HepG2 (cell line): ENCODE data around the gene MYL6. TPM values are rescaled to one million over a fixed set of nuclear protein-coding genes. Genes with fewer than 3 reads are reported as not detected.

Experiments used
- ARNT ChIP-seq: fragments of 450-650 bp; IDR thresholded peaks from 2 replicates; pipeline ENCODE4 v1.6.1; 2017
- BCL6 ChIP-seq: IDR thresholded peaks from 2 replicates; pipeline ENCODE4 v1.6.1; 2016; ENCODE audit warnings: missing genetic modification reagents, missing compliant biosample characterization
- MIER3 ChIP-seq: IDR thresholded peaks from 2 replicates; pipeline ENCODE4 v1.6.1; 2016; ENCODE audit warnings: missing compliant biosample characterization, borderline replicate concordance
- NFKB2 ChIP-seq: sonication (generic); formaldehyde crosslinking; IDR thresholded peaks from 2 replicates; pipeline ENCODE4 v1.4.0; 2020; ENCODE audit warnings: missing genetic modification reagents, borderline replicate concordance
- TEAD3 ChIP-seq: optimal IDR thresholded peaks from 2 replicates; pipeline ENCODE3; 2016; ENCODE audit warnings: borderline replicate concordance
- XBP1 ChIP-seq: sonication (generic); formaldehyde crosslinking; IDR thresholded peaks from 2 replicates; pipeline ENCODE4 v1.5.0; 2020; ENCODE audit warnings: missing genetic modification reagents
- ZBTB38 ChIP-seq: sonication (generic); formaldehyde crosslinking; IDR thresholded peaks from 2 replicates; pipeline ENCODE4 v1.5.1; 2020; ENCODE audit warnings: mild to moderate bottlenecking, missing genetic modification reagents
- ZBTB7A ChIP-seq: sonication (generic); formaldehyde crosslinking; IDR thresholded peaks from 2 replicates; pipeline ENCODE4 v1.8.0; 2022; ENCODE audit warnings: mild to moderate bottlenecking, missing genetic modification reagents
- ZIK1 ChIP-seq: sonication (generic); formaldehyde crosslinking; IDR thresholded peaks from 2 replicates; pipeline ENCODE4 v1.5.0; 2020; ENCODE audit warnings: mild to moderate bottlenecking, low read depth, missing genetic modification reagents, borderline replicate concordance
- ZNF136 ChIP-seq: sonication (generic); formaldehyde crosslinking; IDR thresholded peaks from 2 replicates; pipeline ENCODE4 v1.8.1; 2022; ENCODE audit warnings: low read depth, mild to moderate bottlenecking, moderate library complexity, missing genetic modification reagents
- ZNF138 ChIP-seq: sonication (generic); formaldehyde crosslinking; IDR thresholded peaks from 2 replicates; pipeline ENCODE4 v1.5.0; 2020; ENCODE audit warnings: mild to moderate bottlenecking, low read depth, missing genetic modification reagents
- ZNF530 ChIP-seq: sonication (generic); formaldehyde crosslinking; IDR thresholded peaks from 2 replicates; pipeline ENCODE4 v1.5.0; 2020; ENCODE audit warnings: low read depth, mild to moderate bottlenecking, missing genetic modification reagents
- ZNF570 ChIP-seq: sonication (generic); formaldehyde crosslinking; IDR thresholded peaks from 2 replicates; pipeline ENCODE4 v1.4.0; 2020; ENCODE audit warnings: mild to moderate bottlenecking, missing genetic modification reagents, borderline replicate concordance
- ZNF629 ChIP-seq: sonication (generic); formaldehyde crosslinking; conservative IDR thresholded peaks from 2 replicates; pipeline ENCODE4 v1.5.0; 2020; ENCODE audit warnings: missing genetic modification reagents
- ZNF644 ChIP-seq: IDR thresholded peaks from 2 replicates; pipeline ENCODE4 v1.6.1; 2016; ENCODE audit warnings: low read depth
- ZNF713 ChIP-seq: sonication (generic); formaldehyde crosslinking; IDR thresholded peaks from 2 replicates; pipeline ENCODE4 v1.4.0; 2020; ENCODE audit warnings: mild to moderate bottlenecking, missing genetic modification reagents
- ZNF782 ChIP-seq: sonication (generic); formaldehyde crosslinking; IDR thresholded peaks from 2 replicates; pipeline ENCODE4 v1.4.0; 2020; ENCODE audit warnings: missing genetic modification reagents, mild to moderate bottlenecking, borderline replicate concordance
- ZSCAN9 ChIP-seq: IDR thresholded peaks from 2 replicates; pipeline ENCODE4 v1.6.1; 2016; ENCODE audit warnings: borderline replicate concordance
- polyA plus RNA-seq, 8 experiments: library from polyadenylated mRNA; depleted of rRNA in 3 of 8; stranded (reverse) in 7 of 8; unstranded in 1 of 8; fragments of >200 nt; fragmentation: Illumina TruSeq in 4 of 8; extraction: Trizol in 4 of 8; gene quantifications; 2 replicates each; pipeline versions ENCODE4 v1.2.1 to v1.2.3, GENCODE V29; 2011 to 2016; ENCODE audit warnings: low read depth in 4 of 8, missing spikeins in 1 of 8, mixed read lengths in 1 of 8; ENCODE audit not compliant: insufficient read depth in 1 of 8
- total RNA-seq, 5 experiments: library from RNA; depleted of rRNA; stranded (reverse); fragments of >200 nt; fragmentation: Illumina TruSeq; extraction: Trizol; gene quantifications; 2 replicates each; pipeline ENCODE4 v1.2.3, GENCODE V29; 2016; ENCODE audit warnings: low read depth in 1 of 5
- TF ChIP-seq, protein P1 (sequence below): sonication (generic); formaldehyde crosslinking; IDR thresholded peaks from 2 replicates; pipeline ENCODE4 v1.9.0; 2021; ENCODE audit warnings: mild to moderate bottlenecking, missing genetic modification reagents
- TF ChIP-seq, protein P2 (sequence below): sonication (generic); formaldehyde crosslinking; IDR thresholded peaks from 2 replicates; pipeline ENCODE4 v1.5.0; 2020; ENCODE audit warnings: missing genetic modification reagents
- TF ChIP-seq, protein P3 (sequence below): sonication (generic); formaldehyde crosslinking; IDR thresholded peaks from 2 replicates; pipeline ENCODE4 v1.9.0; 2022; ENCODE audit warnings: missing genetic modification reagents, mild to moderate bottlenecking, borderline replicate concordance
- TF ChIP-seq, protein P4 (sequence below): sonication (generic); formaldehyde crosslinking; IDR thresholded peaks from 2 replicates; pipeline ENCODE4 v1.5.0; 2020; ENCODE audit warnings: mild to moderate bottlenecking, low read depth, missing genetic modification reagents, borderline replicate concordance

Gene MYL6
- total and polyA plus RNA-seq, 2 of the 13 experiments (the other 11 are each of a cell fraction or from before 2014, with no cell fraction given): 1,127 to 1,192 TPM

DNA sequence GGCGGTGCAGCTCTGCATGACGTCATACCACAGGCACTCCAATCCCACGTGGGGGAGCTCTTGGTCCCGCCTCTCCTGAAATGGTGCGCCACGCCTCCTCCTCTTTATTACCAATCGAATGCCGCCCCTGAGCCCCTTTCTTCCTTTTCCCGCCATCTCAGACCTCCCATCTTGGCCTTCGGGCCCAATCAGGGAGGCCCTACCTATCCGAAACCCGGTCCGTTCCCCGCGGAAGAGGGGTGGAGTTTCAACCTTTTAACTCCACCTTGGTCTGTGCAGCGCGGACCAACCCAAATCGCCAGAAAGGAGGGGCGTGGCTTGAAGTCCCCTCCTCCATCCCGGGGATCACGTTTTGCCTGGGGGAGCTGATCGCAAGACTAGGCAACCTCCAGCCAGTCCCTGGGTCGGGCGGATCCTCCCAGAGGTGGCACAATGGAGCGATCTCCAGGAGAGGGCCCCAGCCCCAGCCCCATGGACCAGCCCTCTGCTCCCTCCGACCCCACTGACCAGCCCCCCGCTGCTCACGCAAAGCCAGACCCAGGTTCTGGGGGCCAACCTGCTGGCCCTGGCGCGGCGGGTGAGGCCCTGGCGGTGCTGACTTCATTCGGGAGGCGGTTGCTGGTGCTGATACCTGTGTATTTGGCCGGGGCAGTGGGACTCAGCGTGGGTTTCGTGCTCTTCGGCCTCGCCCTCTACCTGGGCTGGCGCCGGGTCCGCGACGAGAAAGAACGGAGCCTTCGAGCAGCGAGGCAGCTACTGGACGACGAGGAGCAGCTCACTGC lies 30.1 kb upstream of the MYL6 start, which contains the start of gene ESYT1 (continued):
- TF ChIP-seq, protein P1, sequence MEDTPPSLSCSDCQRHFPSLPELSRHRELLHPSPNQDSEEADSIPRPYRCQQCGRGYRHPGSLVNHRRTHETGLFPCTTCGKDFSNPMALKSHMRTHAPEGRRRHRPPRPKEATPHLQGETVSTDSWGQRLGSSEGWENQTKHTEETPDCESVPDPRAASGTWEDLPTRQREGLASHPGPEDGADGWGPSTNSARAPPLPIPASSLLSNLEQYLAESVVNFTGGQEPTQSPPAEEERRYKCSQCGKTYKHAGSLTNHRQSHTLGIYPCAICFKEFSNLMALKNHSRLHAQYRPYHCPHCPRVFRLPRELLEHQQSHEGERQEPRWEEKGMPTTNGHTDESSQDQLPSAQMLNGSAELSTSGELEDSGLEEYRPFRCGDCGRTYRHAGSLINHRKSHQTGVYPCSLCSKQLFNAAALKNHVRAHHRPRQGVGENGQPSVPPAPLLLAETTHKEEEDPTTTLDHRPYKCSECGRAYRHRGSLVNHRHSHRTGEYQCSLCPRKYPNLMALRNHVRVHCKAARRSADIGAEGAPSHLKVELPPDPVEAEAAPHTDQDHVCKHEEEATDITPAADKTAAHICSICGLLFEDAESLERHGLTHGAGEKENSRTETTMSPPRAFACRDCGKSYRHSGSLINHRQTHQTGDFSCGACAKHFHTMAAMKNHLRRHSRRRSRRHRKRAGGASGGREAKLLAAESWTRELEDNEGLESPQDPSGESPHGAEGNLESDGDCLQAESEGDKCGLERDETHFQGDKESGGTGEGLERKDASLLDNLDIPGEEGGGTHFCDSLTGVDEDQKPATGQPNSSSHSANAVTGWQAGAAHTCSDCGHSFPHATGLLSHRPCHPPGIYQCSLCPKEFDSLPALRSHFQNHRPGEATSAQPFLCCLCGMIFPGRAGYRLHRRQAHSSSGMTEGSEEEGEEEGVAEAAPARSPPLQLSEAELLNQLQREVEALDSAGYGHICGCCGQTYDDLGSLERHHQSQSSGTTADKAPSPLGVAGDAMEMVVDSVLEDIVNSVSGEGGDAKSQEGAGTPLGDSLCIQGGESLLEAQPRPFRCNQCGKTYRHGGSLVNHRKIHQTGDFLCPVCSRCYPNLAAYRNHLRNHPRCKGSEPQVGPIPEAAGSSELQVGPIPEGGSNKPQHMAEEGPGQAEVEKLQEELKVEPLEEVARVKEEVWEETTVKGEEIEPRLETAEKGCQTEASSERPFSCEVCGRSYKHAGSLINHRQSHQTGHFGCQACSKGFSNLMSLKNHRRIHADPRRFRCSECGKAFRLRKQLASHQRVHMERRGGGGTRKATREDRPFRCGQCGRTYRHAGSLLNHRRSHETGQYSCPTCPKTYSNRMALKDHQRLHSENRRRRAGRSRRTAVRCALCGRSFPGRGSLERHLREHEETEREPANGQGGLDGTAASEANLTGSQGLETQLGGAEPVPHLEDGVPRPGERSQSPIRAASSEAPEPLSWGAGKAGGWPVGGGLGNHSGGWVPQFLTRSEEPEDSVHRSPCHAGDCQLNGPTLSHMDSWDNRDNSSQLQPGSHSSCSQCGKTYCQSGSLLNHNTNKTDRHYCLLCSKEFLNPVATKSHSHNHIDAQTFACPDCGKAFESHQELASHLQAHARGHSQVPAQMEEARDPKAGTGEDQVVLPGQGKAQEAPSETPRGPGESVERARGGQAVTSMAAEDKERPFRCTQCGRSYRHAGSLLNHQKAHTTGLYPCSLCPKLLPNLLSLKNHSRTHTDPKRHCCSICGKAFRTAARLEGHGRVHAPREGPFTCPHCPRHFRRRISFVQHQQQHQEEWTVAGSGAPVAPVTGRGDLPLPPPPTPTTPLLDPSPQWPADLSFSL: no peak
- TF ChIP-seq, protein P2, sequence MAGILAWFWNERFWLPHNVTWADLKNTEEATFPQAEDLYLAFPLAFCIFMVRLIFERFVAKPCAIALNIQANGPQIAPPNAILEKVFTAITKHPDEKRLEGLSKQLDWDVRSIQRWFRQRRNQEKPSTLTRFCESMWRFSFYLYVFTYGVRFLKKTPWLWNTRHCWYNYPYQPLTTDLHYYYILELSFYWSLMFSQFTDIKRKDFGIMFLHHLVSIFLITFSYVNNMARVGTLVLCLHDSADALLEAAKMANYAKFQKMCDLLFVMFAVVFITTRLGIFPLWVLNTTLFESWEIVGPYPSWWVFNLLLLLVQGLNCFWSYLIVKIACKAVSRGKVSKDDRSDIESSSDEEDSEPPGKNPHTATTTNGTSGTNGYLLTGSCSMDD: no peak
- TF ChIP-seq MIER3 (CRISPR knock-in tag): no peak
- peak; percentile 21; the same call in 1 of the 2 replicates for TF ChIP-seq BCL6
- TF ChIP-seq TEAD3 (CRISPR knock-in tag): peak; percentile 7
- no peak for TF ChIP-seq ZBTB7A (CRISPR knock-in tag)
- no peak for TF ChIP-seq ZNF644 (CRISPR knock-in tag)
- TF ChIP-seq ZNF782 (CRISPR knock-in tag): no peak
- TF ChIP-seq ZNF530 (CRISPR knock-in tag): no peak
- no peak for TF ChIP-seq ZNF629 (CRISPR knock-in tag)
- TF ChIP-seq ZBTB38: no peak
- TF ChIP-seq, protein P3, sequence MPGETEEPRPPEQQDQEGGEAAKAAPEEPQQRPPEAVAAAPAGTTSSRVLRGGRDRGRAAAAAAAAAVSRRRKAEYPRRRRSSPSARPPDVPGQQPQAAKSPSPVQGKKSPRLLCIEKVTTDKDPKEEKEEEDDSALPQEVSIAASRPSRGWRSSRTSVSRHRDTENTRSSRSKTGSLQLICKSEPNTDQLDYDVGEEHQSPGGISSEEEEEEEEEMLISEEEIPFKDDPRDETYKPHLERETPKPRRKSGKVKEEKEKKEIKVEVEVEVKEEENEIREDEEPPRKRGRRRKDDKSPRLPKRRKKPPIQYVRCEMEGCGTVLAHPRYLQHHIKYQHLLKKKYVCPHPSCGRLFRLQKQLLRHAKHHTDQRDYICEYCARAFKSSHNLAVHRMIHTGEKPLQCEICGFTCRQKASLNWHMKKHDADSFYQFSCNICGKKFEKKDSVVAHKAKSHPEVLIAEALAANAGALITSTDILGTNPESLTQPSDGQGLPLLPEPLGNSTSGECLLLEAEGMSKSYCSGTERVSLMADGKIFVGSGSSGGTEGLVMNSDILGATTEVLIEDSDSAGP (CRISPR knock-in tag): peak; percentile 53; the same call in 1 of the 2 replicates
- no peak for TF ChIP-seq ZIK1
- no peak for TF ChIP-seq XBP1 (CRISPR knock-in tag)
- TF ChIP-seq ZNF138: no peak
- no peak for TF ChIP-seq ZNF713 (CRISPR knock-in tag)
- TF ChIP-seq NFKB2: peak; percentile 46; the same call in 1 of the 2 replicates
- TF ChIP-seq ZSCAN9 (CRISPR knock-in tag): no peak; the same call in 1 of the 2 replicates
- no peak for TF ChIP-seq ZNF136
- TF ChIP-seq, protein P4, sequence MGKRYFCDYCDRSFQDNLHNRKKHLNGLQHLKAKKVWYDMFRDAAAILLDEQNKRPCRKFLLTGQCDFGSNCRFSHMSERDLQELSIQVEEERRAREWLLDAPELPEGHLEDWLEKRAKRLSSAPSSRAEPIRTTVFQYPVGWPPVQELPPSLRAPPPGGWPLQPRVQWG (CRISPR knock-in tag): no peak
- no peak for TF ChIP-seq ARNT
- no peak for TF ChIP-seq ZNF570 (CRISPR knock-in tag)
